Psoas muscle (tissue), 8 donors: ENCODE results near the gene RNF149. TPM values are rescaled to one million over a fixed set of nuclear protein-coding genes. Genes with fewer than 3 reads are reported as not detected.

Source experiments
- ATAC-seq, 4 donors: fragments of 200-7000 bp; cut with Tn5 transposase; one replicate each; pipeline ENCODE4 v1.9.1; 2020; ENCODE audit warnings: moderate library complexity in 3 of 4, mild to moderate bottlenecking in 2 of 4
- DNase-seq, 2 donors: peaks; one replicate each; pipeline ENCODE4 v3.0.0-alpha.2; 2020
- H3K27ac ChIP-seq: fragments of 200-600 bp; one replicate; pipeline ENCODE4 v1.8.0; 2022
- H3K27me3 ChIP-seq, 3 donors: fragments of 200-600 bp in 1 of 3; one replicate each; pipeline versions ENCODE4 v1.6.1 to v1.8.0; 2013 to 2022; ENCODE audit warnings: low read length in 2 of 3, mild to moderate bottlenecking in 2 of 3, moderate library complexity in 1 of 3; ENCODE audit not compliant: insufficient read depth in 3 of 3
- H3K36me3 ChIP-seq, 2 donors: fragments of 200-600 bp in 1 of 2; one replicate each; pipeline versions ENCODE4 v1.6.1 to v1.8.0; 2013 to 2022; ENCODE audit warnings: low read depth in 1 of 2, mild to moderate bottlenecking in 1 of 2, moderate library complexity in 1 of 2; ENCODE audit not compliant: insufficient read depth in 1 of 2
- H3K4me1 ChIP-seq: fragments of 200-600 bp; one replicate; pipeline ENCODE4 v1.8.0; 2022
- H3K4me3 ChIP-seq: fragments of 200-600 bp; one replicate; pipeline ENCODE4 v1.8.0; 2022; ENCODE audit warnings: mild to moderate bottlenecking
- H3K9me3 ChIP-seq: fragments of 200-600 bp; one replicate; pipeline ENCODE4 v1.8.0; 2022
- WGBS, 3 donors: extraction: QIAGEN DNeasy Blood & Tissue Kit; methylation state at CpG; one replicate each; pipeline versions ENCODE4 v1.1.6 to v1.1.7; 2013; 5-methylcytosine and 5-hydroxymethylcytosine counted together
- intact Hi-C, 2 donors: fragments of 100-400 bp; cut with DNase I; formaldehyde crosslinking; loops; one replicate each; pipeline versions ENCODE4 v1.11.0 to v1.14.2; 2022
- polyA plus RNA-seq, 3 donors: library from polyadenylated mRNA; stranded (reverse); fragments of 200-250 nt; gene quantifications; one replicate each; pipeline ENCODE4 v1.2.3, GENCODE V29; 2013
- total RNA-seq, 4 donors: library from RNA; stranded (reverse); fragmentation: NEBNext Ultra II Directional in 2 of 4; extraction: Animal tissue kit (Norgen Biotek cat#: 25700) in 2 of 4; gene quantifications; one replicate each; pipeline versions ENCODE4 v1.2.1 to v1.2.4, GENCODE V29; 2021 to 2023
- TF ChIP-seq, protein P1 (sequence below): fragments of 200-600 bp; IDR thresholded peaks from one replicate; pipeline ENCODE4 v1.8.0; 2022; ENCODE audit warnings: antibody characterized with exemption
- donor health status: healthy with polysubstance abuse.
- donor health status: DM: no; HTN: no; CAD: no; lungs with moderate emphysema.
- donor health status: Bipolar disorder and iron deficiency.
- donor health status: healthy.
- donor health status: DM: yes; HTN: yes; CAD: no.
- donor health status: DM: no; HTN: no; CAD: no.
- donor health status: DM: no; HTN: no; CAD: no.
- donor health status: DM: yes; HTN: yes; CAD: no.

Gene RNF149
- total and polyA plus RNA-seq, 7 donors: 10.7 to 23.7 (median 19.2) TPM

DNA sequence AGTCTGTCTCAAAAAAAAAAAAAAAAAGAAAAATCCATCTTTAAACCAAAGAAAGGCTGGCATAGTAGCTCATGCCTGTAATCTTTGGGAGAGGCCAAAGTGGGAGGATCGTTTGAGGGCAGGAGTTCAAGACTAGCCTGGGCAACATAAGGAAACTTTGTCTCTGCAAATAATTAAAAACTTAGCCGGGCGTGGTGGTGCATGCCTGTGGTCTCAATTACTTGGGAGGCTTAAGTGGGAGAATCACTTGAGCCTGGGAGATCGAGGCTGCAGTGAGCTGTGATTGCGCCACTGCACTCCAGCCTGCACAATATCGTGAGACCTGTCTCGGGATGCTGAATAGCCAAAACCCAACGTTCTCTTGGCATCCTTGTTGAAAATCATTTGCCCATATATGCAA is 49.7 kb downstream of the RNF149 start:
- intact Hi-C loops: no loop called here
- Histone ChIP-seq H3K27ac (no peak overlapping the region), H3K4me1 (peaks cover 25% of the 10 kb centered on the region), H3K9me3 (no peaks in the 10 kb centered on the region), H3K27me3 (no peaks in the 10 kb centered on the region), H3K4me3 (no peak overlapping the region), H3K36me3 (peaks cover 5 to 53% of the 10 kb centered on the region in 2 donors)
- TF ChIP-seq, protein P1, sequence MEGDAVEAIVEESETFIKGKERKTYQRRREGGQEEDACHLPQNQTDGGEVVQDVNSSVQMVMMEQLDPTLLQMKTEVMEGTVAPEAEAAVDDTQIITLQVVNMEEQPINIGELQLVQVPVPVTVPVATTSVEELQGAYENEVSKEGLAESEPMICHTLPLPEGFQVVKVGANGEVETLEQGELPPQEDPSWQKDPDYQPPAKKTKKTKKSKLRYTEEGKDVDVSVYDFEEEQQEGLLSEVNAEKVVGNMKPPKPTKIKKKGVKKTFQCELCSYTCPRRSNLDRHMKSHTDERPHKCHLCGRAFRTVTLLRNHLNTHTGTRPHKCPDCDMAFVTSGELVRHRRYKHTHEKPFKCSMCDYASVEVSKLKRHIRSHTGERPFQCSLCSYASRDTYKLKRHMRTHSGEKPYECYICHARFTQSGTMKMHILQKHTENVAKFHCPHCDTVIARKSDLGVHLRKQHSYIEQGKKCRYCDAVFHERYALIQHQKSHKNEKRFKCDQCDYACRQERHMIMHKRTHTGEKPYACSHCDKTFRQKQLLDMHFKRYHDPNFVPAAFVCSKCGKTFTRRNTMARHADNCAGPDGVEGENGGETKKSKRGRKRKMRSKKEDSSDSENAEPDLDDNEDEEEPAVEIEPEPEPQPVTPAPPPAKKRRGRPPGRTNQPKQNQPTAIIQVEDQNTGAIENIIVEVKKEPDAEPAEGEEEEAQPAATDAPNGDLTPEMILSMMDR: no peak
- 97 to 98% (median 98%) methylated on average over 8 of the region's 8 CpGs for WGBS, 3 donors
- ATAC-seq (no peak), DNase-seq (no peak)

DNA sequence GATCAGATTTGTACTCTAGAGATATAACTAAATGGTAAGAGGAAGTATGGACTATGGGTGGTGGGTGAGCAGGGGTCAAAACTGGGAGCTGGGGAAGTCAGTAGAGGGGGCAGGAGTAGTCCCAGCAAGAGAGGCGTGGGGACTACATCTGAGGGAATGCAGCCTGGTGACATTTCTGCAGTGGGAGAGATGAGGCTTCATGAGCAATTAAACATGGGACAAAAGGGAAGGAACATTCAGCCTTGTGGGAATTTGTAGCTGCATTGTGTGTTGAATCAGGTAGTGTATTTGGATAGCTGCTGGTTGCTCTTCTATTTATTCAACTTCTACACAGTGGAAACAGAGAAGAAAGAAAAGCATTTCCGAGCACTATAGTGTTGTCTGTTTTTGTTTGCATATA is 52.2 kb downstream of the RNF149 start:
- Histone ChIP-seq H3K36me3 (peaks cover 3 to 34% of the 10 kb centered on the region in 2 donors), H3K27ac (no peak overlapping the region), H3K27me3 (no peaks in the 10 kb centered on the region), H3K9me3 (no peaks in the 10 kb centered on the region), H3K4me1 (peaks cover 24% of the 10 kb centered on the region), H3K4me3 (no peak overlapping the region)
- DNase-seq (no peak), ATAC-seq (no peak)
- intact Hi-C loops: no loop called here
- TF ChIP-seq, protein P1: no peak
- WGBS, 3 donors: 96 to 100% (median 97%) methylated on average over 2 of the region's 2 CpGs

- no peak overlapping the region for H3K27ac ChIP-seq
- no peaks in the 10 kb centered on the region for H3K27me3 ChIP-seq
- no peaks in the 10 kb centered on the region for H3K9me3 ChIP-seq
- H3K4me1 ChIP-seq: peaks cover 24% of the 10 kb centered on the region
- intact Hi-C loops: no loop called here
- TF ChIP-seq, protein P1: no peak
- 87 to 99% (median 92%) methylated on average over 3 of the region's 3 CpGs for WGBS, 3 donors
- DNase-seq (no peak), ATAC-seq (no peak)
- peaks cover 3 to 34% of the 10 kb centered on the region in 2 donors for H3K36me3 ChIP-seq
- H3K4me3 ChIP-seq: no peak overlapping the region
Observed at GRCh38 chr2:101255501-101255900, 53.0 kb downstream of the RNF149 start.

DNA sequence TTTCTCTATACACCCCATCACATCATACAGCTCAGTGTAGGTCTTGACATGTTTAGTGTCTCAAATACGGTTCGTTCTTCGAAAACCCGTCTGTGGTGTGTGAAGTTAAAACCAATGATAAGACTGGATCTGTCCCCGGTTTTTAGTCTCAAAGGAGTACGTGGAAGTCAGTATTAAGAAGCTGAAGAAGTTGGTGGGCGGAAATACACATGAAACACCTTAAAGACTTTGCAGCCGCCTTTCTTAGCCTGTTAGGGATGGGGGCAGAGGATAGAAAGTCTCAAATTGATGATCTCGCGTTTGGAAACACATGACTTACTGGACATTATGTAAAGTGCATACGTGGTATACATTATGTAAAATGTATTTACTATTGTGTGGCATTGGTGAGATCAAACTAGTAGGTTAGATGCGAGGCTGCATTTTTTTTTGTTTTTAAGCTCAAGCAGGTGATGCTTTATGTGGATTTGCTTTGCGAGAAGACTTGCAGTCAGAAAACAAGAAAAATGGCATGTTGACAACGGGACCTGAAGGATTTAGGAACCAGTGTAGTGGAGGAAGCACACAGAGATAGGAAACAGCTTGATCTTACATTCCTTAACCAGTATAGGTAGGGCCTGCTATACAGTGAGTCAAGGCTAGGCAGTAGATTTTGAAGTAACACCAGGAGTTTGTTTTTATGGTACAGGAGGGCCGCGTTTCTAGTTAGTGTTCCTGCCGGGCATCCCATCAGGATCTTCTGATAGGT is 54.6 kb downstream of the RNF149 start:
- Histone ChIP-seq H3K9me3 (no peaks in the 10 kb centered on the region), H3K27ac (peak overlapping the region; percentile 99), H3K27me3 (no peaks in the 10 kb centered on the region), H3K4me1 (peaks cover 24% of the 10 kb centered on the region), H3K4me3 (peak overlapping the region; percentile 100), H3K36me3 (peaks cover 0 to 23% of the 10 kb centered on the region in 2 donors)
- no peak for ATAC-seq
- 30 to 35% (median 33%) methylated on average over 17 of the region's 17 CpGs for WGBS, 3 donors
- no peak for DNase-seq
- intact Hi-C loops: loop anchor here (2.0 to 5.0 kb wide), 2 partner anchors 53 kb away; partner anchors contain the start of gene RNF149 (in 1 of the 2)
- TF ChIP-seq, protein P1: no peak
